Stimulated activated CD4-positive, alpha-beta T cell treated with anti-CD3 and anti-CD28 coated beads, Interleukin-12 subunit alpha, Interleukin-12 subunit beta, amount 100 ng/mL, for 24 hours (primary cell): ENCODE data around the gene SPAG9.

Experiments
- DNase-seq, 2 experiments: peaks; one replicate each; pipeline ENCODE4 v3.0.0-alpha.2; 2020; ENCODE audit warnings: low read depth in 2 of 2

Gene SPAG9

DNA sequence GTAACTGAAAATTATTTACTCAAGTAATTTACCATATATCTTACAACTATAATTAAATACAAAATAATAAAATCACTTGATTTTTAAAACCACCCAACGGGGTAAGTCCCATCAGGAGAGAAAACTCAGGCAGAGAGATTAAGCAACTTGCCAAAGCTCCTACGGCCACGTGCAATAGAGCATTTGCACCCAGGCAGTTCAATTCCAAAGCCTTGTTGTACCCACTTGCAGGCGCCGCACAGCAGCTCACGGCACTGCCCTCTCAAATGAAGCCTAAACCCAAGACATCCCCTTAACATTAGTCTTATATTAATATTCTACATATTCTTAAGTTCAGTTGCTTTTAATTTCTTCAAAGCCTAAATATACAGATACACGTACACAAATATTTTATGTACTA, 75.7 kb downstream of the SPAG9 start:
- no peak for DNase-seq

GRCh38 chr17:51036084-51036483, 84.6 kb downstream of the SPAG9 start:
- no peak for DNase-seq

DNA sequence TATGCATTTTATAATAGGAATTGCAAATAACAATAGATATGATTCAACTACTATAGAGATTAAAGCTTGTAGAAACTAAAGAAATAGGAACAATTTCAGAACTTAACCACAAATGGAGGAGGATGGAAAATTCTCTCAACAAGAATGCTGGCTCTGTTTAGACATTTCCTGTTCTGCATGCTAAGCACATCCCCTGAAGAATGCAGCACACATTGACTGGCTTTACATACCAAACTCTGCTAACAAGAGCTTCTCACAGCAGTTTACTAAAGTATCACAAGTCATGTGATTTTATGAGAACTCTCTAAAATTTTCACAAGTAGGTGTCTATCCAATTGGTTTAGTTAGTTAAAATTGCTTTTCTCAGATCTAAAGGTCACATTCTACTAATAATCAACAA, 85.2 kb downstream of the SPAG9 start:
- no peak for DNase-seq

DNA sequence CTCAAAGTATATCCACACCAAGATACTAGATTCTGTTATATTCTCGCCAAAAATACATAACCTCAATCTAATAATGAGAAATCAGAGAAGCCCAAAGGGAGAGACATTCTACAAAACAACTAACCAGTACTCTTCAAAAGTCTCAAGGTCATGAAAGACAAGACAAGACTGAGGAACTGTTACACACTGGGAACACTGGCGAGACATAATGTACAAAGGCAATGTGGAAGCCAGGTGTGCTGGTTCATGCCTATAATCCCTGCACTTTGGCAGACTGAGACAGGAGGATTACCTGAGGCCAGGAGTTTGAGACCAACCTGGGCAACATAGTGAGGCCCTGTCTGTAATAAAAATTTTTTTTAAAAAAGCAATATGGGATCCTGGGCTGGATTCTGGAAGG, 85.9 kb downstream of the SPAG9 start:
- no peak for DNase-seq

DNA sequence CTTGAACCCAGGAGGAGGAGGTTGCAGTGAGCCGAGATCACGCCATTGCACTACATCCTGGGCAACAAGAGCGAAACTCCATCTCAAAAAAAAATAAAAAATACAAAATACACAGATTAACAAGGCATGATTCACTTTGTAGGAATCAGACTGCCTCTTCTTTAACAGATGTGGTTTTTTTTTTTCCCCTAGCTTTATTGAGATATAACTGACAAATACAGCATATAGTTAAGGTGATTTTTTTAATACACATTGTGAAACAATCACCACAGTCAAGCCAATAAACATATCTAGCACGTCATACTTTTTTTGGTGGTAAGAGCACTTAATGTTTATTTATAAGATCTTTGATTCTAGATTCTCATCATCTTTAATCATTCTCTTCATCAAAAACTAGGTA, 87.8 kb downstream of the SPAG9 start:
- DNase-seq, result no peak

- DNase-seq, result no peak
Observed at GRCh38 chr17:51029568-51030463, 90.9 kb downstream of the SPAG9 start.

GRCh38 chr17:51029142-51029541, 91.5 kb downstream of the SPAG9 start:
- no peak for DNase-seq

DNA sequence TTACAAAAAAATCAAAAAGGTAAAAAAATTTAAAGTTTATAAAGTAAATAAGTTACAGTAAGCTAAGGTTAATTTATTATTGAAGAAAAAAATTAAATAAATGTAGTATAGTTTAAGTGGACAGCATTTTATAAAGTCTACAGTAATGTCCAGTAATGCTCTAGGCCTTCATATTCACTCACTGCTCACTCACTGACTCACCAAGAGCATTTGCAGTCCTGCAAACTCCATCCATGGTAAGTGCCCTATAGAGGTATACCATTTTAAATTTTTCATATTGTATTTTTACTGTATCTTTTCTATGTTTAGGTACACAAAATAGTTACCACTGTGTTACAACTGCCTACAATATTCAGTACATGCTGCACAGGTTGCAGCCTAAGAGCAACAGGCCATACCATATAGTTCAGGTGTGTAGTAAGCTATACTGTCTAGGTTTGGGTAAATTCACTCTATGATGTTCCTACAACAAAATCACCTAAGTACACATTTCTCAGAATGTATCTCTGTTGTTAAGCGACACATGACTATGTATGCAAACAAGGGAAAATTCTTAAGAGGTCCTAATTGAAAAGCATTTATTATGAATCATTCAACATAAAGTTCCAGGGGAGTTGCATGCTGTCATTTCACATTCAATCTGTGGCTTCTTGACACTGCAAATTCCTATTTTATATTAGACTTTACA, 92.3 kb downstream of the SPAG9 start:
- DNase-seq, result no peak

DNA sequence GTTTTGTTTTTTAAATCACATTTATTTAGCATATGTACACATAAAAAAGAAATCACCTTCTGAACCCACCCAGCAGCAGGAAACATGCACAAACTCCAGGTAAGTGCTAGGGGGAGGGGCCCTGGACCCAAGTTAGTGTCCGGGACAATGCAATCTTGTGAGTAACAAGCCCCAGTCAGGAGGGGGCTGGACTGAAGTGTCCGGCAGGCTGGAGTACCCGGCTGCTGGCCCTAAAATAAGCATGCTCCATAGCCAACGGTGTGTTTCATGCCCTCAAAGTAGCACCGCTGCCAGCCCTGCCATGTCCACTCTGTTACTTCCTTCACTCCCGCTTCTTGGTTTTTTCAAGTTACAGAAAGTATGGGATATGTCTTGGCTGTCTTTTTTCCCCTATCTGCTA, 102.1 kb downstream of the SPAG9 start:
- DNase-seq, result no peak

DNA sequence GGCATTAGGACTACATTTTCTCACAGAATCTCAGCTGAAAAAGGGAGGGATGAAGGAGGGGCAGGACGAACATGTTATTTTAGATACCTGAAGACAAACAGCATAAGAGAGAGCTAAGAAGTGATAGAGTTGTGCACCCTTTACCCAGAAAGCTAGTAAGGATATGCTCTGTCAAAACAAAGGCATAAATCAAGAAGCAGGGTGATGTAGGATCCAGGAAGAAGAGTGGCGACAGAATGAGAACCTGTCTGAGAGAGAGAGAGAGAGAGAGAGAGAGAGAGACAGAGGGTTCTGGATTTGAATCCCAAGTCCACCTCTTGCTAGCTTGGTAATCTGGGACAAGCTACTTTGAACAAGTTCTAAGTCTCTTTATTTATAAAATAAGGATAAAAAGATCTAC, 103.4 kb downstream of the SPAG9 start:
- DNase-seq, result no peak

- no peak for DNase-seq
Observed at GRCh38 chr17:51016099-51016498, 104.6 kb downstream of the SPAG9 start.

DNA sequence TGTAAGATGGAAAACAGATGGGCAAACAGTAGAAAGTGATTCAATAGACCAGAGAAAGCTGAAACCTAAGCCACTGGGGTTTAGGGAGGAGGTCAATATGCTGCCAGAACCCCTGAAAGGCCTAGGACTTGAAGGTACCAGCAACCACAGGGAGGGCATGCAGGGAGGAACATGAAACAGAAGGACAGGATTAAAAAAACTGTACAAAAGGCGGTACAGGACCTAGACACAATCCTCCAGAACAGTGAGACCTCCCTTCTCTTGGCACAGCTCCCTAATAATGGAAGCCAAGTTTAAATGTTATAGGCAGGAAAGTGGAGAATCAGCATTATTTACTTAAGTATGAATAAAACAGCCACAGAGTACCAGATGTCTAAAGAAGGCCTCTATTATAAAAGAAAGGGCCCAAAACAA, 105.5 kb downstream of the SPAG9 start:
- no peak for DNase-seq

DNA sequence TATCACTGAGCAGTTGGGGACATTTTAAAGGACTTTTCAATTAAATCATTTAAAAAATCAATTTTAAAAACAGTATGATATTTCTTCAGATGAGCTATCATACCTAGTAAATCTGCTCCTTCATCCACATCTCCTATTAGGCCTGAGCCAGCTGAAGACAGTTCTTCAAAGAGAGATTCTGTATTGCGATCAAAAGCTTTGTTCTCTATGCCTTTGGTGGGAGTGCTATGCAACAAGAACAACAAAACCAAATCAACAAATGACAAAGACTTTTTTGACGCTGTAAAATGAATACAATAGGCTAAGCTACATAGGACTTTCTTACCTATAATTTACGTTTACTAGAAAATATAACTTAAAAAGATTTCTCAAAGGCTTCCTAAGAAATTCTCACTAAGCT, 106.5 kb downstream of the SPAG9 start:
- no peak for DNase-seq

DNA sequence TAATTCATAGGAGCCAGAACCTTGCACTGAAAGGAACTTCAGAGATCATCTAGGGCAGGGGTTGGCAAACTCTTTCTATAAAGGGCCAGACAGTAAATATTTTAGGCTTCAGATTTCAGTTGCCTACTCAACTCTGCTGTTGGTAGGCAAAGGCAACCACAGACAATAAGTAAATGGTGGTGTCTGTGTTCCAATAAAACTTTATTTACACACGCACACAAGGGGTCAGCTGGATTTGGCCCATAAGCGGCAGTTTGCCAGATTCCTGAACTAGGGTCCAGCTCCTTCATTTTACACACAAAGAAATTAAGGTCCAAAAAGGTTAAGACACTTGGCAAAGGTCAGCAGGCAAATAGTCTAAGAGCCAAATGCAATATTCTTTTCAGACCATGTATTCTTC, 107.3 kb downstream of the SPAG9 start:
- DNase-seq, result no peak

GRCh38 chr17:51012538-51012937, 108.1 kb downstream of the SPAG9 start:
- no peak for DNase-seq

- DNase-seq, result no peak
Observed at GRCh38 chr17:51010173-51010675, 110.4 kb downstream of the SPAG9 start.

- no peak for DNase-seq
Observed at GRCh38 chr17:51006601-51007000, 114.1 kb downstream of the SPAG9 start.

- DNase-seq, result no peak
Observed at GRCh38 chr17:51005768-51006167, 114.9 kb downstream of the SPAG9 start.

DNA sequence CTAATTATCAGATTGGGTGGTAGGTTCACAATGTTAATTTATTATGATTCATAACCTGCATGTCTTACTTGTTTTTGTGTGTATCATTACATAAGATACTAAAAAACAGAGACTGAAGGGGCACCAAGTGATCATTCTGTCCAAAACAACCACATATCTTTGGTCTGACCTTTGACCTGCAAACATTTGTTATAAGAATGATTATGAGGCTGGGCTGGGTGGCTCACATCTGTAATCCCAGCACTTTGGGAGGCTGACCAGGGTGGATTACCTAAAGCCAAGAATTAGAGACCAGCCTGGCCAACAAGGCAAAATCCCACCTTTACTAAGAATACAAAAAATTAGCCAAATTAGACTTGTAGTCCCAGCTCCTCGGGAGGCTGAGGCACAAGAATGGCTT, 116.4 kb downstream of the SPAG9 start:
- DNase-seq, result no peak

DNA sequence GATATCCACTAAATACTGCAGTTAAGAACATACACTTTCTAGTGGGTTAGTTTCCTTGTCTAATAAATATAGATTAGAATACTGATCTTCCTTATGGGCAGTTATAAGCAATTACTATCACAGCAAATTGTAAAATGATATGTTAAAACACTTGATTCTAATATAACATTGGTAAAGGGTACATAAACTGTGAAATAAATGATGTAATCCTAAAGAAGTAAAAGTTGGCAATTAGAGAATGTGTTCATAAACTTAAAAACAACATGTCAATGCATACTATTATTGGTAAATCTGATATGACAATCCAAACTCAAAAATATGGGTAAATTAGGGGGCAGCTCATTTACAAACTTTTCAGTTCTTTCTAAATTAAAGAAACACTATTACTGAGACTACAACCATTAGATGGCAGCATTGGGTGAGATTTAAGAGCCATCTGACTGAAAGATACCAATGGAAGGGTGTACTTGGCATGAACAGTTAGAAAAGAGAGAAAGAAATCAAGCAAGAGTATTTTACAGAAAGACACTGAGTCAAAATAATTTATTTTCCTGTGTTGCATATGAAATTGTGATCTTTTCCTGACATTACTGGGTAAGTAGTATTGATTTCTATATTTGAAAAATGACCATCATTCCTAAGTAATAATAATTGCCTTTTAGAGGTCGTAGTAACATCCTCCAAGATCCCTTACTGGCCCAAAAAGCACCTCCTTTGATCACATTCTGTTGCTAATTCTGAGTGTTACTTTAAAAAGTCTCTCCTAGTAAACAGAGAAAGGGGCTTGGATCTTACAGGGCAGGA, 119.6 kb downstream of the SPAG9 start:
- DNase-seq, result no peak

- no peak for DNase-seq
Observed at GRCh38 chr17:50995668-50996067, 125.0 kb downstream of the SPAG9 start.

- no peak for DNase-seq
Observed at GRCh38 chr17:50993544-50993943, 127.1 kb downstream of the SPAG9 start.
